ENCODE data around the gene P2RY6.
A peak's percentile ranks its signal among the peaks of the same experiment; 100 is the strongest.

Gene P2RY6

GRCh38 chr11:73320763-73321603, 48.8 kb downstream of the P2RY6 start:
- no peak for DNase-seq

GRCh38 chr11:73321604-73322381, 49.7 kb downstream of the P2RY6 start:
- DNase-seq: no peak

- no peak for DNase-seq
Observed at GRCh38 chr11:73322382-73323306, 50.5 kb downstream of the P2RY6 start.

- no peak for DNase-seq
Observed at GRCh38 chr11:73323464-73323863, 51.3 kb downstream of the P2RY6 start.

- DNase-seq: no peak
Observed at GRCh38 chr11:73324116-73324515, 52.0 kb downstream of the P2RY6 start.

GRCh38 chr11:73324665-73325035, 52.5 kb downstream of the P2RY6 start:
- DNase-seq: no peak

- DNase-seq: no peak
Observed at GRCh38 chr11:73325036-73325981, 53.2 kb downstream of the P2RY6 start.

GRCh38 chr11:73326929-73327811, 55.0 kb downstream of the P2RY6 start:
- DNase-seq: no peak

GRCh38 chr11:73327812-73328364, 55.8 kb downstream of the P2RY6 start:
- DNase-seq: no peak

- no peak for DNase-seq
Observed at GRCh38 chr11:73330569-73331093, 58.5 kb downstream of the P2RY6 start.

- no peak for DNase-seq
Observed at GRCh38 chr11:73331138-73331916, 59.2 kb downstream of the P2RY6 start.

GRCh38 chr11:73333173-73333572, 61.0 kb downstream of the P2RY6 start:
- no peak for DNase-seq

- no peak for DNase-seq
Observed at GRCh38 chr11:73333640-73334383, 61.7 kb downstream of the P2RY6 start.

- no peak for DNase-seq
Observed at GRCh38 chr11:73334384-73335203, 62.5 kb downstream of the P2RY6 start.

- peak; percentile 60 to 72 (median 68) for DNase-seq
Observed at GRCh38 chr11:73335204-73335923, 63.2 kb downstream of the P2RY6 start.

GRCh38 chr11:73337846-73338245, 65.7 kb downstream of the P2RY6 start:
- DNase-seq: no peak

GRCh38 chr11:73338279-73338678, 66.1 kb downstream of the P2RY6 start:
- no peak for DNase-seq

Data from activated naive CD4-positive, alpha-beta T cell (primary cell).